Kidney epithelial cell (primary cell): ENCODE data around the gene TTLL6. TPM values are rescaled to one million over a fixed set of nuclear protein-coding genes. Genes with fewer than 3 reads are reported as not detected.

Experiments used
- DNase-seq: peaks from one replicate; pipeline ENCODE4 v3.0.0-alpha.2; 2010; ENCODE audit warnings: low read depth
- H3K27me3 ChIP-seq: 2 replicates; pipeline ENCODE4 v1.6.0; 2011; ENCODE audit warnings: low read length; ENCODE audit not compliant: control insufficient read depth, insufficient read depth
- H3K36me3 ChIP-seq: 2 replicates; pipeline ENCODE4 v1.5.1; 2011; ENCODE audit warnings: low read length; ENCODE audit not compliant: control insufficient read depth, insufficient read depth
- H3K4me3 ChIP-seq: 2 replicates; pipeline ENCODE4 v1.5.1; 2011; ENCODE audit warnings: low read depth, mild to moderate bottlenecking, control low read depth, low read length
- total RNA-seq: library from RNA; depleted of rRNA; stranded (reverse); fragments of >200 nt; gene quantifications from 2 replicates; pipeline ENCODE4 v1.2.3, GENCODE V29; 2015
- TF ChIP-seq, protein P1 (sequence below): IDR thresholded peaks from 2 replicates; pipeline ENCODE4 v1.5.1; 2011; ENCODE audit warnings: mild to moderate bottlenecking, moderate library complexity, low read length, control low read depth, inconsistent platforms; ENCODE audit not compliant: insufficient read depth, poor library complexity, severe bottlenecking

The TTLL6 gene
- total RNA-seq, 1 donor from 2014 or later, result not detected

GRCh38 chr17:48754500-48755261 lies 62.3 kb downstream of the TTLL6 start:
- Histone ChIP-seq H3K27me3 (peaks cover 60% of the 10 kb centered on the region), H3K4me3 (no peak overlapping the region), H3K36me3 (no peaks in the 10 kb centered on the region)
- DNase-seq, result no peak
- TF ChIP-seq, protein P1, sequence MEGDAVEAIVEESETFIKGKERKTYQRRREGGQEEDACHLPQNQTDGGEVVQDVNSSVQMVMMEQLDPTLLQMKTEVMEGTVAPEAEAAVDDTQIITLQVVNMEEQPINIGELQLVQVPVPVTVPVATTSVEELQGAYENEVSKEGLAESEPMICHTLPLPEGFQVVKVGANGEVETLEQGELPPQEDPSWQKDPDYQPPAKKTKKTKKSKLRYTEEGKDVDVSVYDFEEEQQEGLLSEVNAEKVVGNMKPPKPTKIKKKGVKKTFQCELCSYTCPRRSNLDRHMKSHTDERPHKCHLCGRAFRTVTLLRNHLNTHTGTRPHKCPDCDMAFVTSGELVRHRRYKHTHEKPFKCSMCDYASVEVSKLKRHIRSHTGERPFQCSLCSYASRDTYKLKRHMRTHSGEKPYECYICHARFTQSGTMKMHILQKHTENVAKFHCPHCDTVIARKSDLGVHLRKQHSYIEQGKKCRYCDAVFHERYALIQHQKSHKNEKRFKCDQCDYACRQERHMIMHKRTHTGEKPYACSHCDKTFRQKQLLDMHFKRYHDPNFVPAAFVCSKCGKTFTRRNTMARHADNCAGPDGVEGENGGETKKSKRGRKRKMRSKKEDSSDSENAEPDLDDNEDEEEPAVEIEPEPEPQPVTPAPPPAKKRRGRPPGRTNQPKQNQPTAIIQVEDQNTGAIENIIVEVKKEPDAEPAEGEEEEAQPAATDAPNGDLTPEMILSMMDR, result no peak

- Histone ChIP-seq H3K27me3 (peaks cover 67% of the 10 kb centered on the region), H3K4me3 (no peak overlapping the region), H3K36me3 (no peaks in the 10 kb centered on the region)
- TF ChIP-seq, protein P1, result no peak
- no peak for DNase-seq
Observed at GRCh38 chr17:48753794-48754499, 63.1 kb downstream of the TTLL6 start.

GRCh38 chr17:48752399-48753288 lies 64.4 kb downstream of the TTLL6 start:
- TF ChIP-seq, protein P1, result no peak
- H3K27me3 ChIP-seq, result peaks cover 74% of the 10 kb centered on the region

GRCh38 chr17:48751733-48752398 lies 65.2 kb downstream of the TTLL6 start:
- Histone ChIP-seq H3K36me3 (no peaks in the 10 kb centered on the region), H3K4me3 (no peak overlapping the region), H3K27me3 (peaks cover 81% of the 10 kb centered on the region)
- TF ChIP-seq, protein P1, result no peak
- no peak for DNase-seq

More at GRCh38 chr17:48752399-48753288, 64.4 kb downstream of the TTLL6 start:
- Histone ChIP-seq H3K4me3 (no peak overlapping the region), H3K36me3 (no peaks in the 10 kb centered on the region)
- DNase-seq, result no peak

- TF ChIP-seq, protein P1, result no peak
- Histone ChIP-seq H3K27me3 (peaks cover 86% of the 10 kb centered on the region), H3K36me3 (no peaks in the 10 kb centered on the region), H3K4me3 (no peak overlapping the region)
- DNase-seq, result no peak
Observed at GRCh38 chr17:48751172-48751571, 65.9 kb downstream of the TTLL6 start.
